GM12878 (cell line): ENCODE measurements around the gene FGF12. TPM values are rescaled to one million over a fixed set of nuclear protein-coding genes. Genes with fewer than 3 reads are reported as not detected.

Experiments
- ATAC-seq: fragments of 200-7000 bp; cut with Tn5 transposase; 3 replicates; pipeline ENCODE4 v1.9.1; 2020; ENCODE audit warnings: mild to moderate bottlenecking, moderate library complexity
- BruUV-seq: library from RNA; stranded (reverse); fragments of 400-500 nt; replicated peaks from 2 replicates; lab custom pipeline; 2021; lab: Mats Ljungman, UMichigan
- CTCF ChIA-PET: fragments of 300-600 bp; sonication (Branson Sonifier 250); formaldehyde crosslinking; extraction: SDS; loops from one replicate; lab custom pipeline; 2021; ENCODE audit warnings: inconsistent platforms; lab: Yijun Ruan, JAX
- POLR2A ChIA-PET: fragments of 350-600 bp; formaldehyde crosslinking; extraction: SDS; loops from one replicate; lab custom pipeline; 2021; ENCODE audit warnings: inconsistent platforms; lab: Charles Lee
- RAD21 ChIA-PET: fragments of 300-600 bp; sonication (Branson Sonifier 250); formaldehyde crosslinking; loops from one replicate; lab custom pipeline; 2023; ENCODE audit warnings: antibody characterized with exemption; ENCODE audit not compliant: unreplicated experiment; lab: Charles Lee
- SMC1A ChIA-PET: fragments of 300-600 bp; sonication (Branson Sonifier 250); formaldehyde crosslinking; loops from one replicate; lab custom pipeline; 2023; ENCODE audit not compliant: unreplicated experiment, uncharacterized antibody; lab: Charles Lee
- DNase-seq: peaks from one replicate; pipeline ENCODE4 v3.0.0-alpha.2; 2011; ENCODE audit warnings: low read depth, low spot score
- FAIRE-seq: peaks from 3 replicates; lab custom pipeline; 2011; peaks lifted over from hg19 to GRCh38; lab: Jason Lieb, UNC
- H2AFZ ChIP-seq: 2 replicates; pipeline ENCODE4 v1.6.0; 2011; ENCODE audit warnings: low read depth, low read length, control low read depth; ENCODE audit not compliant: control insufficient read depth
- H3K27ac ChIP-seq: 2 replicates; pipeline ENCODE4 v1.5.1; 2011; ENCODE audit warnings: control low read depth; ENCODE audit not compliant: control insufficient read depth, insufficient read depth
- H3K27me3 ChIP-seq, 2 experiments: replicated peaks in 1 of 2; 2 replicates each; pipeline versions ENCODE4 v1.6.0 to v1.6.1; 2011; ENCODE audit warnings: low read length in 1 of 2; ENCODE audit not compliant: control insufficient read depth in 2 of 2, insufficient read depth in 2 of 2
- H3K36me3 ChIP-seq, 2 experiments: 2 replicates each; pipeline ENCODE4 v1.5.1; 2011; ENCODE audit warnings: low read length in 1 of 2; ENCODE audit not compliant: control insufficient read depth in 2 of 2, insufficient read depth in 2 of 2
- H3K4me1 ChIP-seq: 2 replicates; pipeline ENCODE4 v1.6.1; 2011; ENCODE audit warnings: mild to moderate bottlenecking, low read length, moderate library complexity, mixed read lengths; ENCODE audit not compliant: control insufficient read depth, insufficient read depth
- H3K4me2 ChIP-seq: 2 replicates; pipeline ENCODE4 v1.6.0; 2011; ENCODE audit warnings: control low read depth; ENCODE audit not compliant: control insufficient read depth, insufficient read depth
- H3K4me3 ChIP-seq: fragments of 200-600 bp; sonication (generic); 2 replicates; pipeline ENCODE4 v1.5.1; 2016
- H3K79me2 ChIP-seq: 2 replicates; pipeline ENCODE4 v1.6.0; 2011; ENCODE audit warnings: low read length; ENCODE audit not compliant: control insufficient read depth, insufficient read depth
- H3K9ac ChIP-seq: 2 replicates; pipeline ENCODE4 v1.8.0; 2011; ENCODE audit warnings: low read length, control low read depth, mixed read lengths; ENCODE audit not compliant: control insufficient read depth, insufficient read depth
- H3K9me3 ChIP-seq: replicated peaks from 3 replicates; pipeline ENCODE4 v1.5.1; 2011; ENCODE audit warnings: mild to moderate bottlenecking, low read length; ENCODE audit not compliant: control insufficient read depth, insufficient read depth
- H4K20me1 ChIP-seq: 2 replicates; pipeline ENCODE4 v1.6.0; 2011; ENCODE audit not compliant: control insufficient read depth, insufficient read depth
- CHD4 ChIP-seq: fragments of 200-600 bp; sonication (generic); IDR thresholded peaks from 2 replicates; pipeline ENCODE4 v1.6.1; 2016; ENCODE audit warnings: mild to moderate bottlenecking
- IRF4 ChIP-seq: IDR thresholded peaks from 2 replicates; pipeline ENCODE4 v1.6.1; 2011; ENCODE audit warnings: low read depth, low read length
- NRF1 ChIP-seq: conservative IDR thresholded peaks from 2 replicates; pipeline ENCODE4 v1.6.1; 2011; ENCODE audit warnings: mild to moderate bottlenecking, low read depth, low read length, improper control_type of control experiment
- RAD21 ChIP-seq: IDR thresholded peaks from 2 replicates; pipeline ENCODE4 v1.6.1; 2011; ENCODE audit warnings: mild to moderate bottlenecking, low read depth, low read length, moderate library complexity; ENCODE audit not compliant: insufficient read depth
- SMARCA5 ChIP-seq: fragments of 450-650 bp; IDR thresholded peaks from 2 replicates; pipeline ENCODE4 v1.6.1; 2017; ENCODE audit warnings: mild to moderate bottlenecking
- SMC3 ChIP-seq: IDR thresholded peaks from 2 replicates; pipeline ENCODE4 v1.6.1; 2011; ENCODE audit warnings: low read length, improper control_type of control experiment, borderline replicate concordance
- WGBS: methylation state at CpG from one replicate; pipeline ENCODE4 v1.1.6; 2016; ENCODE audit warnings: low lambda C conversion rate; ENCODE audit not compliant: insufficient replicate concordance, insufficient coverage; ENCODE audit errors: missing lambda C conversion rate; 5-methylcytosine and 5-hydroxymethylcytosine counted together
- in situ Hi-C: fragments of 300-500 bp; cut with MboI; formaldehyde crosslinking; loops from 9 replicates; pipeline ENCODE4 v1.14.3; 2018; ENCODE audit warnings: mixed read lengths
- intact Hi-C: fragments of 100-400 bp; cut with micrococcal nuclease; formaldehyde crosslinking; loops from one replicate; pipeline ENCODE4 v1.14.2; 2022; ENCODE audit not compliant: unreplicated experiment
- polyA plus RNA-seq, 11 experiments: library from polyadenylated mRNA; depleted of rRNA in 4 of 11; unstranded in 6 of 11; stranded (reverse) in 5 of 11; fragments of >200 nt; fragmentation: Nextera tagmentation in 4 of 11; fragmentation: Illumina TruSeq in 1 of 11; extraction: Ambion mirVana in 4 of 11; extraction: Trizol in 1 of 11; gene quantifications; 1 replicate in 1 of 11; 2 replicates in 10 of 11; pipeline versions ENCODE4 v1.2.1 to v1.2.3, GENCODE V29; 2011 to 2016; ENCODE audit warnings: inconsistent platforms in 2 of 11, missing spikeins in 2 of 11, low read depth in 1 of 11
- total RNA-seq, 4 experiments: library from RNA; depleted of rRNA in 3 of 4; stranded (reverse); fragments of >200 nt in 3 of 4; fragmentation: Illumina TruSeq in 1 of 4; extraction: Trizol in 1 of 4; gene quantifications; 2 replicates each; pipeline versions ENCODE4 v1.2.1 to v1.2.3, GENCODE V29; 2013 to 2021
- TF ChIP-seq, protein P1 (sequence below): fragments of 450-650 bp; IDR thresholded peaks from 2 replicates; pipeline ENCODE4 v1.6.1; 2017; ENCODE audit warnings: mild to moderate bottlenecking, low read depth, inconsistent platforms; ENCODE audit not compliant: poor library complexity, severe bottlenecking
- TF ChIP-seq, protein P2 (sequence below), 3 experiments: IDR thresholded peaks in 2 of 3; conservative IDR thresholded peaks in 1 of 3; 2 replicates each; pipeline ENCODE4 v1.5.1; 2011; ENCODE audit warnings: low read depth in 3 of 3, low read length in 3 of 3, mild to moderate bottlenecking in 3 of 3, control low read depth in 2 of 3, moderate library complexity in 2 of 3, inconsistent platforms in 1 of 3, mixed read lengths in 1 of 3; ENCODE audit not compliant: control insufficient read depth in 2 of 3, insufficient read depth in 1 of 3; ENCODE audit errors: extremely low read depth in 1 of 3
- TF ChIP-seq, protein P3 (sequence below): fragments of 450-650 bp; IDR thresholded peaks from 2 replicates; pipeline ENCODE4 v1.6.1; 2014; ENCODE audit warnings: mild to moderate bottlenecking

Gene FGF12
- total and polyA plus RNA-seq, 10 of the 15 experiments (the other 5 are each of a cell fraction or from before 2014, with no cell fraction given), result 0.03 to 0.43 (median 0.13) TPM; not detected in 7

DNA sequence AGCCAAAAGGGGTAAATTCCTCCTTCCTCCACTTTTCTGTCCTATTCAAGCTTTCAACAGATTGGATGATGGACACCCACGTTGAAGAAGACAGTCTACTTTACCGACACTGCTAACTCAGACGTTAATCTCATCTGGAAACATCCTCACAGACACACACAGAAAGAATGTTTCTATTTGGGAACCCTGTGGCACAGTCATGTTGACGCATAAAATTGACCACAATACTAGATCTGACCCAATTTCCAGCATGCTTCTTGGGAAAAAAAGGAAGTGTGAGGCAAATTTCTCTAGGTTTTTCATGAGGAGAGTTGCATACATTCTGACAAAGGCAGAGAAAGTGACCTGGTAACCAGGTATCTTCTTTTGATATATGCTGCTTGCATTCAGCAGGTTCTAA is 594.1 kb downstream of the FGF12 start (continued):
- TF ChIP-seq, protein P1, sequence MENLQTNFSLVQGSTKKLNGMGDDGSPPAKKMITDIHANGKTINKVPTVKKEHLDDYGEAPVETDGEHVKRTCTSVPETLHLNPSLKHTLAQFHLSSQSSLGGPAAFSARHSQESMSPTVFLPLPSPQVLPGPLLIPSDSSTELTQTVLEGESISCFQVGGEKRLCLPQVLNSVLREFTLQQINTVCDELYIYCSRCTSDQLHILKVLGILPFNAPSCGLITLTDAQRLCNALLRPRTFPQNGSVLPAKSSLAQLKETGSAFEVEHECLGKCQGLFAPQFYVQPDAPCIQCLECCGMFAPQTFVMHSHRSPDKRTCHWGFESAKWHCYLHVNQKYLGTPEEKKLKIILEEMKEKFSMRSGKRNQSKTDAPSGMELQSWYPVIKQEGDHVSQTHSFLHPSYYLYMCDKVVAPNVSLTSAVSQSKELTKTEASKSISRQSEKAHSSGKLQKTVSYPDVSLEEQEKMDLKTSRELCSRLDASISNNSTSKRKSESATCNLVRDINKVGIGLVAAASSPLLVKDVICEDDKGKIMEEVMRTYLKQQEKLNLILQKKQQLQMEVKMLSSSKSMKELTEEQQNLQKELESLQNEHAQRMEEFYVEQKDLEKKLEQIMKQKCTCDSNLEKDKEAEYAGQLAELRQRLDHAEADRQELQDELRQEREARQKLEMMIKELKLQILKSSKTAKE, result no peak
- no peak for TF ChIP-seq SMARCA5

DNA sequence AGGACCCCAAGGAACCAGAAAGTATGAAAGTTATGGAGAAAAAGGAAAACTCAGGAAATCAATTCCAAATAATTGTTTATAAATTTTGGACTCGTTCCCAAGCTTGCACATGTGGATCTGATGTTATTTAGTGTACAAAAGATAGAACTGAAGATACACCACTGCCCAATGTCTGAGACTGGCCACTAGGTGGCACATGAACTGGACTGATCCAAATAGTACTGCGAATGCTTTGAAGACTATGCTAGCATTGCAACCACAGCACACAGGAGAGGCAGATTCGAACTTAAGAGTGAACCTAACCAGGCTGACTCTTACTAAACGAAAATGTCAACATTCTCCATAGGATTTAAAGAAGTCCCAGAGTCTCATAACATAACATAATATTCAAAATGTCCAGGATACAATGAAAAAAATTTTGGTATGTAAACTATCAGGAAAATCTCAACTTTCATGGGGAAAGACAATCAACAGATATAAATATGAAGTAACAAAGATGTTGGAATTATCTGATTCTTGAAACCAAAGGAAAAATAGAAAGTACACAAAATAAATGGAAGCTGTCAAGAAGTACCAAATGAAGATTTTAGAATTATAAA is 596.7 kb downstream of the FGF12 start:
- ATAC-seq, result peak; percentile 76
- whole genome bisulfite sequencing, result 14% methylated on average over 4 of the region's 4 CpGs

More for the DNA sequence above, 596.7 kb downstream of the FGF12 start:
- Histone ChIP-seq H2AFZ (no peak overlapping the region), H3K4me3 (no peak overlapping the region), H3K4me2 (no peak overlapping the region), H3K27ac (no peak overlapping the region), H3K36me3 (no peaks in the 10 kb centered on the region), H4K20me1 (no peaks in the 10 kb centered on the region), H3K27me3 (no peaks in the 10 kb centered on the region), H3K9ac (no peak overlapping the region), H3K4me1 (no peaks in the 10 kb centered on the region; the same call in 1 of the 2 replicates), H3K79me2 (no peaks in the 10 kb centered on the region), H3K9me3 (no peaks in the 10 kb centered on the region; the same call in 2 of the 3 replicates)
- ChIA-PET SMC1A (interaction anchor here (0.6 to 1.5 kb wide), 4 partner anchors 9 to 1713 kb away, joined by 3 read pairs; no protein-coding TSS in a partner anchor), RAD21 (interaction anchor here (1.1 kb wide), 1 partner anchor 20 kb away, joined by 3 read pairs; no protein-coding TSS in a partner anchor), POLR2A (no interaction called here), CTCF (interaction anchor here (0.6 to 3.0 kb wide), 8 partner anchors 8 to 39 kb away, joined by 3 to 11 read pairs (median 4); no protein-coding TSS in a partner anchor)
- TF ChIP-seq RAD21 (peak; percentile 44), IRF4 (no peak), SMC3 (peak; percentile 38; the same call in 1 of the 2 replicates), CHD4 (no peak), NRF1 (no peak)
- TF ChIP-seq, protein P2, sequence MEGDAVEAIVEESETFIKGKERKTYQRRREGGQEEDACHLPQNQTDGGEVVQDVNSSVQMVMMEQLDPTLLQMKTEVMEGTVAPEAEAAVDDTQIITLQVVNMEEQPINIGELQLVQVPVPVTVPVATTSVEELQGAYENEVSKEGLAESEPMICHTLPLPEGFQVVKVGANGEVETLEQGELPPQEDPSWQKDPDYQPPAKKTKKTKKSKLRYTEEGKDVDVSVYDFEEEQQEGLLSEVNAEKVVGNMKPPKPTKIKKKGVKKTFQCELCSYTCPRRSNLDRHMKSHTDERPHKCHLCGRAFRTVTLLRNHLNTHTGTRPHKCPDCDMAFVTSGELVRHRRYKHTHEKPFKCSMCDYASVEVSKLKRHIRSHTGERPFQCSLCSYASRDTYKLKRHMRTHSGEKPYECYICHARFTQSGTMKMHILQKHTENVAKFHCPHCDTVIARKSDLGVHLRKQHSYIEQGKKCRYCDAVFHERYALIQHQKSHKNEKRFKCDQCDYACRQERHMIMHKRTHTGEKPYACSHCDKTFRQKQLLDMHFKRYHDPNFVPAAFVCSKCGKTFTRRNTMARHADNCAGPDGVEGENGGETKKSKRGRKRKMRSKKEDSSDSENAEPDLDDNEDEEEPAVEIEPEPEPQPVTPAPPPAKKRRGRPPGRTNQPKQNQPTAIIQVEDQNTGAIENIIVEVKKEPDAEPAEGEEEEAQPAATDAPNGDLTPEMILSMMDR (IDR thresholded peaks at IDR 0.05 in 2 of 3, conservative IDR thresholded peaks at IDR 0.05 in 1 of 3; ENCODE audit: control insufficient read depth in 2 of 3, extremely low read depth in 1 of 3, insufficient read depth in 1 of 3, low read depth in 3 of 3, low read length in 3 of 3), result peak; percentile 54 to 76 (median 63)
- TF ChIP-seq, protein P3, sequence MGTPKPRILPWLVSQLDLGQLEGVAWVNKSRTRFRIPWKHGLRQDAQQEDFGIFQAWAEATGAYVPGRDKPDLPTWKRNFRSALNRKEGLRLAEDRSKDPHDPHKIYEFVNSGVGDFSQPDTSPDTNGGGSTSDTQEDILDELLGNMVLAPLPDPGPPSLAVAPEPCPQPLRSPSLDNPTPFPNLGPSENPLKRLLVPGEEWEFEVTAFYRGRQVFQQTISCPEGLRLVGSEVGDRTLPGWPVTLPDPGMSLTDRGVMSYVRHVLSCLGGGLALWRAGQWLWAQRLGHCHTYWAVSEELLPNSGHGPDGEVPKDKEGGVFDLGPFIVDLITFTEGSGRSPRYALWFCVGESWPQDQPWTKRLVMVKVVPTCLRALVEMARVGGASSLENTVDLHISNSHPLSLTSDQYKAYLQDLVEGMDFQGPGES, result no peak
- intact Hi-C loops (no loop called here), in situ Hi-C loops (no loop called here)
- BruUV-seq, result no TSS peak
- peak; percentile 13 for DNase-seq
- FAIRE-seq, result no peak
